K562 (cell line): ENCODE data around the gene TGFB1I1. TPM values are rescaled to one million over a fixed set of nuclear protein-coding genes. Genes with fewer than 3 reads are reported as not detected.

Experiments used
- ATF1 ChIP-seq, 2 experiments: fragments of 450-650 bp in 1 of 2; IDR thresholded peaks; 2 replicates each; pipeline ENCODE4 v1.6.1; 2016; ENCODE audit warnings: missing compliant biosample characterization in 1 of 2, missing genetic modification characterization in 1 of 2
- ESRRB ChIP-seq: fragments of 250-450 bp; sonication (Bioruptor Pico); IDR thresholded peaks from 2 replicates; pipeline ENCODE4 v1.5.0; 2020; ENCODE audit warnings: mild to moderate bottlenecking, moderate library complexity, borderline replicate concordance
- HMGXB4 ChIP-seq: sonication (generic); formaldehyde crosslinking; IDR thresholded peaks from 2 replicates; pipeline ENCODE4 v1.8.1; 2023; ENCODE audit warnings: mild to moderate bottlenecking, missing genetic modification reagents
- MLX ChIP-seq, 2 experiments: fragments of 450-650 bp in 1 of 2; sonication (generic) in 1 of 2; formaldehyde crosslinking; conservative IDR thresholded peaks; 2 replicates each; pipeline versions ENCODE4 v1.4.0 to v1.8.1; 2020 to 2022; ENCODE audit warnings: mild to moderate bottlenecking in 1 of 2, missing genetic modification reagents in 1 of 2
- PCBP2 ChIP-seq: fragments of 200-400 bp; formaldehyde crosslinking; IDR thresholded peaks from 2 replicates; pipeline ENCODE4 v1.6.1; 2018; ENCODE audit warnings: low read length, low read depth, mild to moderate bottlenecking, moderate library complexity; ENCODE audit not compliant: poor library complexity, severe bottlenecking
- RBM15 ChIP-seq: fragments of 200-400 bp; formaldehyde crosslinking; IDR thresholded peaks from 2 replicates; pipeline ENCODE4 v1.6.1; 2018; ENCODE audit warnings: mild to moderate bottlenecking, low read length, moderate library complexity; ENCODE audit not compliant: insufficient read depth
- polyA plus RNA-seq, 8 experiments: library from polyadenylated mRNA; depleted of rRNA in 4 of 8; stranded (reverse) in 5 of 8; unstranded in 3 of 8; fragments of >200 nt; fragmentation: Nextera tagmentation in 2 of 8; fragmentation: Illumina TruSeq in 1 of 8; extraction: Ambion mirVana in 2 of 8; extraction: Trizol in 1 of 8; gene quantifications; 2 replicates each; pipeline versions ENCODE4 v1.2.1 to v1.2.3, GENCODE V29; 2011 to 2014; ENCODE audit warnings: inconsistent platforms in 1 of 8, missing spikeins in 1 of 8
- total RNA-seq, 7 experiments: library from RNA; depleted of rRNA in 6 of 7; stranded (reverse); fragments of >200 nt in 6 of 7; fragmentation: Illumina TruSeq in 2 of 7; extraction: Trizol in 2 of 7; gene quantifications; 2 replicates each; pipeline versions ENCODE4 v1.2.1 to v1.2.3, GENCODE V29; 2011 to 2021; ENCODE audit warnings: low replicate concordance in 1 of 7
- TF ChIP-seq, protein P1 (sequence below): sonication (generic); formaldehyde crosslinking; IDR thresholded peaks from 2 replicates; pipeline ENCODE4 v1.8.0; 2023; ENCODE audit warnings: mild to moderate bottlenecking, missing genetic modification reagents

TGFB1I1 gene
- total and polyA plus RNA-seq, 9 of the 15 experiments (the other 6 are each of a cell fraction or from before 2014, with no cell fraction given) = 0.04 to 0.91 (median 0.19) TPM

GRCh38 chr16:31473264-31473984 is 1.5 kb downstream of the TGFB1I1 start (continued):
- TF ChIP-seq, protein P1, sequence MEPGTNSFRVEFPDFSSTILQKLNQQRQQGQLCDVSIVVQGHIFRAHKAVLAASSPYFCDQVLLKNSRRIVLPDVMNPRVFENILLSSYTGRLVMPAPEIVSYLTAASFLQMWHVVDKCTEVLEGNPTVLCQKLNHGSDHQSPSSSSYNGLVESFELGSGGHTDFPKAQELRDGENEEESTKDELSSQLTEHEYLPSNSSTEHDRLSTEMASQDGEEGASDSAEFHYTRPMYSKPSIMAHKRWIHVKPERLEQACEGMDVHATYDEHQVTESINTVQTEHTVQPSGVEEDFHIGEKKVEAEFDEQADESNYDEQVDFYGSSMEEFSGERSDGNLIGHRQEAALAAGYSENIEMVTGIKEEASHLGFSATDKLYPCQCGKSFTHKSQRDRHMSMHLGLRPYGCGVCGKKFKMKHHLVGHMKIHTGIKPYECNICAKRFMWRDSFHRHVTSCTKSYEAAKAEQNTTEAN (CRISPR knock-in tag) = no peak
- TF ChIP-seq ATF1 (CRISPR knock-in tag; IDR thresholded peaks at IDR 0.05) (no peak), ATF1 (tag; IDR thresholded peaks at IDR 0.05) (no peak), PCBP2 (no peak), HMGXB4 (no peak), ESRRB (CRISPR knock-in tag) (no peak), MLX (CRISPR knock-in tag; conservative IDR thresholded peaks at IDR 0.05) (no peak), RBM15 (no peak)
